ENCODE data around the gene ANO2.

The ANO2 gene

DNA sequence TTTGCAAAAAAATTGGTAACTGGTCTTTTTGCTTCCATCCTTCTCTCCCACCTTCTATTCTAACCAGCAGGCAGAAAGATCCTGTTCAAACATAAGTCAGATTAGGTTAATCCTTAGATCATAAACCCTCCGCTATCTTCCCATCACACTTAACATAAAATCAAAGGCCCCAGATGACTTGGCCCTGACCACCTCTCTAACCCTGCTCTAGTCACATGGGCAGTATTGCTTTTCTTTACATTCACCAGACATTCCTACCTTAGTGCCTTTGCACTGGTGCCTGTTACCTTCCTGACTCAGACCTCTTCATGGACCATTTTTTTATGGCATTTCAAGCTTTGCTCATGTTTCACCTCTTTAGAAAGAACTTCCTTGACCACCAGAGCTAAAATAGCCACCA, 429.6 kb downstream of the ANO2 start:
- DNase-seq (ENCODE audit: low read depth): no peak

GRCh38 chr12:5514545-5514944, 430.5 kb downstream of the ANO2 start:
- no peak for DNase-seq (ENCODE audit: low read depth)

GRCh38 chr12:5514016-5514415, 431.0 kb downstream of the ANO2 start:
- DNase-seq (ENCODE audit: low read depth): no peak

GRCh38 chr12:5513406-5513805, 431.7 kb downstream of the ANO2 start:
- no peak for DNase-seq (ENCODE audit: low read depth)
